ENCODE results near the gene ERCC2.
"Not testable (repeated sequence)": the region's sequence is repeated elsewhere in the genome, so short reads cannot be mapped to it uniquely, and the experiment has no call there.

ERCC2 gene

GRCh38 chr19:45352914-45353796, 17.2 kb downstream of the ERCC2 start:
- DNase-seq: no peak

- no peak for DNase-seq
Measured at GRCh38 chr19:45352471-45352870, 17.9 kb downstream of the ERCC2 start.

GRCh38 chr19:45352062-45352461, 18.3 kb downstream of the ERCC2 start:
- no peak for DNase-seq

- no peak for DNase-seq
Measured at GRCh38 chr19:45351401-45351952, 18.9 kb downstream of the ERCC2 start.

GRCh38 chr19:45350477-45351058, 19.8 kb downstream of the ERCC2 start:
- no peak for DNase-seq

GRCh38 chr19:45349430-45349941, 20.9 kb downstream of the ERCC2 start:
- no peak for DNase-seq

- no peak for DNase-seq
Measured at GRCh38 chr19:45349126-45349415, 21.3 kb downstream of the ERCC2 start.

- DNase-seq: no peak
Measured at GRCh38 chr19:45348367-45349125, 21.8 kb downstream of the ERCC2 start.

GRCh38 chr19:45347570-45348366, 22.6 kb downstream of the ERCC2 start:
- DNase-seq: no peak

- DNase-seq: no peak
Measured at GRCh38 chr19:45346449-45346848, 23.9 kb downstream of the ERCC2 start.

GRCh38 chr19:45345506-45345860, 24.9 kb downstream of the ERCC2 start:
- DNase-seq: no peak

- DNase-seq: no peak
Measured at GRCh38 chr19:45344621-45345505, 25.5 kb downstream of the ERCC2 start.

- no peak for DNase-seq
Measured at GRCh38 chr19:45342911-45343310, 27.5 kb downstream of the ERCC2 start.

- no peak for DNase-seq
Measured at GRCh38 chr19:45340899-45341453, 29.4 kb downstream of the ERCC2 start.

GRCh38 chr19:45340232-45340898, 30.0 kb downstream of the ERCC2 start, which contains the start of gene KLC3:
Gene KLC3, plus strand, starts transcription at chr19:45340750. Its CDS starts 4,792 bp downstream, at chr19:45345542.
- DNase-seq: no peak

- no peak for DNase-seq
Measured at GRCh38 chr19:45339629-45340028, 30.7 kb downstream of the ERCC2 start.

- no peak for DNase-seq
Measured at GRCh38 chr19:45336696-45337251, 33.6 kb downstream of the ERCC2 start.

GRCh38 chr19:45334881-45335280, 35.5 kb downstream of the ERCC2 start:
- not testable (repeated sequence) for DNase-seq

GRCh38 chr19:45333609-45334303, 36.6 kb downstream of the ERCC2 start:
- DNase-seq: no peak
